Activated naive CD4-positive, alpha-beta T cell treated with anti-CD3 and anti-CD28 coated beads for 36 hours (primary cell): Measurements from ENCODE around the gene ANKS4B. TPM values are rescaled to one million over a fixed set of nuclear protein-coding genes. Genes with fewer than 3 reads are reported as not detected.
"Not testable (repeated sequence)": the region's sequence is repeated elsewhere in the genome, so short reads cannot be mapped to it uniquely, and the experiment has no call there.

Experiments
- CTCF ChIA-PET: fragments of 350-600 bp; sonication (Branson Sonifier 250); formaldehyde crosslinking; loops from one replicate; lab custom pipeline; 2021; ENCODE audit warnings: antibody characterized with exemption; lab: Charles Lee
- DNase-seq: peaks from one replicate; pipeline ENCODE4 v3.0.0-alpha.2; 2020
- H3K27ac Mint-ChIP-seq: one replicate; pipeline ENCODE4 v1.8.0; 2021; ENCODE audit warnings: mild to moderate bottlenecking, mixed read lengths
- H3K27me3 Mint-ChIP-seq: one replicate; pipeline ENCODE4 v1.8.0; 2021; ENCODE audit warnings: low read depth, mixed read lengths
- H3K36me3 Mint-ChIP-seq: one replicate; pipeline ENCODE4 v1.8.0; 2021; ENCODE audit warnings: low read depth, mixed read lengths
- H3K4me1 Mint-ChIP-seq: one replicate; pipeline ENCODE4 v1.8.0; 2021; ENCODE audit warnings: low read depth, mixed read lengths
- H3K4me3 Mint-ChIP-seq: one replicate; pipeline ENCODE4 v1.8.0; 2021; ENCODE audit warnings: mild to moderate bottlenecking, moderate library complexity, mixed read lengths
- H3K9me3 Mint-ChIP-seq: one replicate; pipeline ENCODE4 v1.8.0; 2021; ENCODE audit warnings: mixed read lengths
- intact Hi-C: fragments of 100-400 bp; cut with micrococcal nuclease; formaldehyde crosslinking; loops from one replicate; pipeline ENCODE4 v1.15.1; 2023
- total RNA-seq, 2 experiments: library from RNA; stranded (reverse); gene quantifications; one replicate each; pipeline ENCODE4 v1.2.3, GENCODE V29; 2021

Gene ANKS4B, protein sequence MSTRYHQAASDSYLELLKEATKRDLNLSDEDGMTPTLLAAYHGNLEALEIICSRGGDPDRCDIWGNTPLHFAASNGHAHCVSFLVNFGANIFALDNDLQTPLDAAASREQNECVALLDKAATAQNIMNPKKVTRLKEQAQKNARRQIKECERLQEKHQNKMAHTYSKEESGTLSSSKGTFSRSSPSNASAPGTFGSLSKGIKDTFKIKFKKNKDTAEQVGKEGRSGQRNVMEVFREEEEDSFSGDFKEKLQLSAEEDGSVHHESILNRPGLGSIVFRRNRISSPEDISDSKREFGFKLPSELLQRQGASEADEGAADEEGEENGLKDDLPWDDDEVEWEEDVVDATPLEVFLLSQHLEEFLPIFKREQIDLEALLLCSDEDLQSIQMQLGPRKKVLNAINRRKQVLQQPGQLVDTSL
- total RNA-seq = under 1 TPM in 1 of 2 experiments, not detected in 1; 0.05 TPM

DNA sequence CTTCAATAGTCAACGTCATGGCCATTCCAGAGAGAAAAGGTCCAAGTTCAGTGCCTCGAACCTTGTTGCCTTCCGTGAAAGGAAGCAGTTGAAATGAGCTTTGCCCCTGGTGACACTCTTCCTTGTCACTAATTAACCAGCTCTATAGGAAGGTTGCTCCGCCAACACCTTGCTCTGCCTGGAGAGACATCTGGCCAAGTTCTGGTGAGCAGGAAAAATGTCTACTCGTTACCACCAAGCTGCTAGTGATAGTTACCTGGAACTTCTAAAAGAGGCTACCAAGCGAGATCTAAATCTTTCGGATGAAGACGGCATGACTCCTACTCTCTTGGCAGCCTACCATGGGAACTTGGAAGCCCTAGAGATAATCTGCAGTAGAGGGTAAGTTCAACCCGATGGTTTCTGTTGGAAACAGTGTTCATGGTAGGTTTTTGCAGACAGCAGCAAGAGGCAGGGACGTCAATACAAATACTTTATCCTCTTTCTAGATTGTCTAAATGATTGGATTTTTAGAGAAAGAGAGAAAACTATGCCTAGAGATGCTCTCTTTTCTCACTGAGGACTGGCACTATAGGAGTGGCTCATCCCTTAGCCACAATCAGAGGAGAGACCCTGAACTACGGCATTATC lies at the start of gene ANKS4B:
TSS of gene ANKS4B (plus strand) at position 179 of the 630 bp plus-strand sequence. CDS start at position 218, 39 bp downstream.
- no peaks in the 10 kb centered on the region for H3K9me3 Mint-ChIP-seq
- CTCF ChIA-PET = no interaction called here
- H3K36me3 Mint-ChIP-seq = no peaks in the 10 kb centered on the region
- no peak within 1 kb of the TSS for H3K27ac Mint-ChIP-seq
- DNase-seq = no peak
- H3K27me3 Mint-ChIP-seq = peaks cover 4% of the 10 kb centered on the region
- H3K4me1 Mint-ChIP-seq = no peaks in the 10 kb centered on the region
- intact Hi-C loops = no loop called here
- no peak within 1 kb of the TSS for H3K4me3 Mint-ChIP-seq

DNA sequence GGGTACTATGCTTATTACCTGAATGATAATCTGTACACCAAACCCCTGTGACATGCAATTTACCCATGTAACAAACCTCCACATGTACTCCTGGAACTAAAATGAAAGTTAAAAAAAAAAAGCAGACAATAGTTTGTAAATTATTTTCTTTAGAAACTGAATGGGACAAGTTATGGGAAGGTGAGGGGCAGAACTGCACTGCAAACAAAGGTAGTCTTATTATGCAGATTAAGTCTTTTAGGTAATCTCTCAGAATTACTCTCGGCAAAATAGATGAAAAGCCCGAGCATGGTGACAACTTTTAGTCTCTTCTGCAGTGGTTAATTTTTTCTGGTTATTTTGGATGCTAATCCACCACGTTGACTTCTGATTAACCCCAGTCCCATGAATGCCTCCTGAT lies 49.5 kb upstream of the ANKS4B start:
- Mint-ChIP-seq H3K9me3 (peaks cover 11% of the 10 kb centered on the region), H3K27me3 (no peaks in the 10 kb centered on the region), H3K27ac (no peak overlapping the region), H3K36me3 (peaks cover 27% of the 10 kb centered on the region), H3K4me1 (peaks cover 16% of the 10 kb centered on the region), H3K4me3 (no peak overlapping the region)
- intact Hi-C loops = loop anchor here (2.0 kb wide), 1 partner anchor 25 kb away; the partner anchor contains the start of gene LDAF1
- no peak for DNase-seq
- CTCF ChIA-PET = interaction anchor here (0.6 kb wide), 1 partner anchor 274 kb away, joined by 3 read pairs; no protein-coding TSS in a partner anchor

DNA sequence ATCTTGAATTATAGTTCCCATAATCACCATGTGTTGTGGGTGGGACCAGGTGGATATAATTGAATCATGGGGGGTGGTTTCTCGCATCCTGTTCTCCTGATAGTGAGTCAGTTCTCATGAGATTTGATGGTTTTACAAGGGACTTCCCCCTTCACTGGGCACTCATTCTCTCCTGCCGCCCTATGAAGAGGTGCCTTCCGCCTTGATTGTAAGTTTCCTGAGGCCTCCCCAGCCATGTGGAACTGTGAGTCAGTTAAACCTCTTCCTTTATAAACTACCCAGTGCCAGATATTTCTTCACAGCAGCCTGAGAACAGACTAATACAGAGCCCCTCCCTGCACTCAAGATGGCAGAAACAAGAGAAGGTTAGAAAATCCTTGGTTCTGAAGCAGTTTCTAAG lies 48.7 kb upstream of the ANKS4B start:
- H3K27ac Mint-ChIP-seq = no peak overlapping the region
- H3K4me3 Mint-ChIP-seq = no peak overlapping the region
- peaks cover 11% of the 10 kb centered on the region for H3K9me3 Mint-ChIP-seq
- intact Hi-C loops = loop anchor here (2.0 to 5.0 kb wide), 2 partner anchors 26 to 372 kb away; partner anchors contain the start of gene LDAF1
- CTCF ChIA-PET = no interaction called here
- H3K4me1 Mint-ChIP-seq = peaks cover 16% of the 10 kb centered on the region
- H3K27me3 Mint-ChIP-seq = no peaks in the 10 kb centered on the region
- DNase-seq = peak; percentile 53
- peaks cover 21% of the 10 kb centered on the region for H3K36me3 Mint-ChIP-seq

DNA sequence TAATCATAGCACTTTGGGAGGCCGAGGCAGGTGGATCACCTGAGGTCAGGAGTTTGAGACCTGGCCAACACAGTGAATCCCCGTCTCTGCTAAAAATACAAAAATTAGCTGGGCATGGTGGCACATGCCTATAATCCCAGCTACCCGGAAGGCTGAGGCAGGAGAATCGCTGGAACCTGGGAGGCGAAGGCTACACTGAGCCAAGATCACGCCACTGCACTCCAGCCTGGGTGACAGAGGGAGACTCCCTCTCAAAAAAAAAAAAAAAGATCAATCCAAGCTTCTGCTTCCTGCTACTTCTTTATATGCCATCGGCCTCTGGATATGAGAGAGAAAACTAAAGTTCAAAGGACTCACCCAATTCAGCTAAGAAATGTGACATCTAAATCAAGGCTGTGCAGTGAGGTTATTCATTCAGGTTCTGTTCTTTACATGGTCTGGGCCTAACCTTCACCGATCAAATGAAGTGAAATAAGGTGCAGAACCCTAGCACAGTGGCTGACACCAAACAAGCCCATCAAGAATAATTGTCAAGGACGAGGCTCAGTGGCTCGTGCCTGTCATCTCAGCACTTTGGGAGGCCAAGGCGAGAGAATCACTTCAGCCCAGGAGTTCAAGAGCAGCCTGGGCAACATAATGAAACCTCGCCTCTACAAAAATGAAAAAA lies 47.7 kb upstream of the ANKS4B start:
- no peak for DNase-seq
- Mint-ChIP-seq H3K4me1 (peaks cover 16% of the 10 kb centered on the region), H3K9me3 (peaks cover 11% of the 10 kb centered on the region), H3K27ac (no peak overlapping the region), H3K4me3 (no peak overlapping the region), H3K36me3 (peaks cover 18% of the 10 kb centered on the region), H3K27me3 (no peaks in the 10 kb centered on the region)
- intact Hi-C loops = loop anchor here (2.0 to 5.0 kb wide), 2 partner anchors 27 to 372 kb away; partner anchors contain the start of gene LDAF1
- CTCF ChIA-PET = interaction anchor here (0.7 to 1.4 kb wide), 2 partner anchors 14 to 1135 kb away, joined by 3 to 6 read pairs; no protein-coding TSS in a partner anchor

DNA sequence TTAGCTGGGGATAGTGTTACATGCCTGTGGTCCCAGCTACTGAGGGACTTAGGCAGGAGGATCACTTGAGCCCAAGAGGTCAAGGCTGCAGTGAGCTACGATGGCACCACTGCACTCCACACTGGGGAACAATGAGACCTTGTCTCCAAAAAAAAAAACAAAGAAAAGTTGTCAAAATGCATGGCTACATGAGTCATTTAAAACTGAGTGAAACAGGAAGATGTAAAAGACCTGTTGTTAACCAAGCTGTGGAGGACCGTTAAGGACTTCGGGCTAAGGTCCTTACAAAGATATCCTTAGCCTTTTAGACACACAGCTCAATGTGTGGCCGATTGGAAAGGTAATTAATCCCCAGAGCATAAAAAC lies 47.2 kb upstream of the ANKS4B start:
- Mint-ChIP-seq H3K36me3 (peaks cover 14% of the 10 kb centered on the region), H3K9me3 (peaks cover 11% of the 10 kb centered on the region), H3K27me3 (no peaks in the 10 kb centered on the region), H3K4me3 (no peak overlapping the region), H3K27ac (no peak overlapping the region), H3K4me1 (peaks cover 16% of the 10 kb centered on the region)
- CTCF ChIA-PET = interaction anchor here (0.5 to 1.4 kb wide), 7 partner anchors 15 to 1135 kb away, joined by 3 to 6 read pairs (median 4); no protein-coding TSS in a partner anchor
- intact Hi-C loops = loop anchor here (5.0 kb wide), 1 partner anchor 371 kb away; no protein-coding TSS in a partner anchor
- no peak for DNase-seq

DNA sequence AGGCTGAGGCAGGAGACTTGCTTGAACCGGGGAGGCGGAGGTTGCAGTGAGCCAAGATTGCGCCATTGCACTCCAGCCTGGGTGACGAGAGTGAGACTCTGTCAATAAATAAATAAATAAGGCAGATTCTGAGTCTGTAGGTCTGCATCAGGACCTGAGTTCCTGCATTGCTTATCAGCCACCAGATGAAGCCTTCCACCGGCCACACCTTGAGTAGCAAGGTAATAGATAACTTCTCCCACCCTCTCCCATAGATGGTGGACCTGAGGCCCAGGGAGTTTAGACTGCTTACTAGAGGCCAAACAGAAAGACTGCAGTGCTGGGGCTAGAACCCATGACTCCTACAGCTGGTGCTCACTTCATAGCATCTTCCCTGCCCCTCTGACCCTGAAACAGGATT lies 44.2 kb upstream of the ANKS4B start:
- Mint-ChIP-seq H3K27ac (no peak overlapping the region), H3K9me3 (peaks cover 8% of the 10 kb centered on the region), H3K4me3 (no peak overlapping the region), H3K27me3 (no peaks in the 10 kb centered on the region), H3K36me3 (peaks cover 4% of the 10 kb centered on the region), H3K4me1 (peaks cover 14% of the 10 kb centered on the region)
- no peak for DNase-seq
- CTCF ChIA-PET = interaction anchor here (0.6 to 2.3 kb wide), 14 partner anchors 8 to 1108 kb away, joined by 3 to 17 read pairs (median 3); partner anchors contain the start of genes CRYM and POLR3E
- intact Hi-C loops = loop anchor here (5.0 kb wide), 1 partner anchor 368 kb away; no protein-coding TSS in a partner anchor

DNA sequence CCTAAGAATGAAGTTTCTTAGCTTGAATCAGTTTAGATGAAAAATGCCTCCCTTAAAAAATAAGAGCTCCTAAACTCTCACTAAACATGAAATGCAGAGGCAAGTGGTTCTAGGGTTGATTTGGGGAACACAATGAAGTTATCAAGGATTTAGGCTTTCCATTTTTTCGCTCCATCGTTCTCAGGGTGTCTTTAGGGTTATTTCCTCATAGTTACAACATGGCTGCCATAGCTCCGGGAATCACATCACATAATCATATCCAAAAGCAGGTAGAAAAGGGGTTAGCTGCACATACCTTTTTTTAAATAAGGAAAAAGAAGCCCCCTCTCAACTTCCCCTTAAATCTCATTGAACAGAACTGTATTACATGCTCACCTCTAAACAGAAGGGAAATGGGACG lies 43.5 kb upstream of the ANKS4B start:
- Mint-ChIP-seq H3K27ac (no peak overlapping the region), H3K9me3 (peaks cover 1% of the 10 kb centered on the region), H3K36me3 (no peaks in the 10 kb centered on the region), H3K27me3 (no peaks in the 10 kb centered on the region), H3K4me1 (peaks cover 14% of the 10 kb centered on the region), H3K4me3 (no peak overlapping the region)
- no peak for DNase-seq
- CTCF ChIA-PET = interaction anchor here (0.6 to 2.3 kb wide), 8 partner anchors 8 to 1107 kb away, joined by 3 to 7 read pairs (median 3); partner anchors contain the start of gene POLR3E
- intact Hi-C loops = no loop called here

DNA sequence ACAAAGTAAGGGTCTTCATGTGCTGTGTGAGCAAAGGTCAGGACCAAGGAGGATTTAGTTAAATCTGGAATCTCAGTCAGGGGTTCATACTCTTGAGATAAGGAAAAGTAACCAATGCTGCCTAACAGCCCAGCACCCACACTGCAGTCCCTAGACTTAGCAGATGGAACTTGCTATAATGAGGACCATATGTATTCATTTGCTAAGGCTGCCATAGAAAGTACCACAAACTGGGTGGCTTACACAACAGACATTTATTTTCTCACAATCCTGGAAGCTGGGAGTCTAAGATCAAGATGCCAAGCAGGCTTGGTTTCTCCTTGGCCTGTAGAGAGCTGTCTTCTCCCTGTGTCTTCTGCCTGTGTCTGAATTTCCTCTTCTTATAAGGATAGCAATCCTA lies 42.9 kb upstream of the ANKS4B start:
- Mint-ChIP-seq H3K27ac (no peak overlapping the region), H3K9me3 (no peaks in the 10 kb centered on the region), H3K36me3 (no peaks in the 10 kb centered on the region), H3K4me3 (no peak overlapping the region), H3K4me1 (peaks cover 13% of the 10 kb centered on the region), H3K27me3 (no peaks in the 10 kb centered on the region)
- DNase-seq = no peak
- CTCF ChIA-PET = interaction anchor here (1.7 kb wide), 1 partner anchor 111 kb away, joined by 7 read pairs; no protein-coding TSS in a partner anchor
- intact Hi-C loops = no loop called here

DNA sequence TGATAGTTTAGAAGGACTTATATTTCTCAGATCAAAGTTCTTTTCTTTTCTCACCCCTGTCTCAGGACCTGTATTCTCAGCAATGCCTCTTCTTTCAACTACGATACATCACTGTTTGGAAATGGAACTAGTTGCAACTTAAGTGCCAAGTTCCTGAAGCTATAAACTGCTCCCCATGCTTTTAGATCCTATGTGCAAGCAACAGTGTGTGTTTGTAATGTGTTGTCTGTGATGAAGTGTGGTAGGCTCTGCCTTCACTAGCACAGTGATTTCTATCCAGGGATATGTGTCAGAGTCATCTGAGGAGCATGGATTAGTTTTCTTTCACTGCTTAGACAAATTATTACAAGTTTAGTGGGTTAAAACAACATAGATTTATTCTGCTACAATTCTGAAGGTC lies 40.5 kb upstream of the ANKS4B start:
- DNase-seq = no peak
- Mint-ChIP-seq H3K36me3 (no peaks in the 10 kb centered on the region), H3K4me3 (no peak overlapping the region), H3K4me1 (peaks cover 13% of the 10 kb centered on the region), H3K27me3 (no peaks in the 10 kb centered on the region), H3K9me3 (no peaks in the 10 kb centered on the region), H3K27ac (no peak overlapping the region)
- CTCF ChIA-PET = no interaction called here
- intact Hi-C loops = no loop called here

DNA sequence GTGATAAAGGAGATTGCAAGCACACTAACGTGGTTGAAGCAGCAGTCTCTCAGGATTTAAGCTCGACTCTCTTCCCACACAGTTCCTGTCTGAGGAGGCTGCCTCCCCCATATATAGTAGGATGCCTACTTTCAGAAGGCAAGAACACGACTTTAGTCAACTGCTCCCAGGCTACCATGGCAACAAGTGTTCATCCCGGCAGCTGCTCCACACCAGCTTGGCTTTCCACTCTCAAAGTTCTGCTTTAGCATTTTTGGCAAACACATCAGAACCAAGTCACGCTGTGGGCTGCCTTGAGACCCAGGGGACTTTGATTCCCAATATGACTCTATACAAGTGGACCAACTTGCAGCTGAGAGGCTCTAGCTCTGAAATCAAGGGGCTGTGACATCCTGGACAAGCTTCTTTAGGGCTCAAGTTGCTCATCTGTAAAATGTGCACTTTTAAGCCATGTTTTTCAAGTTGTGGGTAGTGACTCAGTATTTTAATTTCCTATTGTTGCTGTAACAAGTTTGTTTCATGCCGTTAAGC lies 38.7 kb upstream of the ANKS4B start:
- H3K27me3 Mint-ChIP-seq = no peaks in the 10 kb centered on the region
- no peak overlapping the region for H3K27ac Mint-ChIP-seq
- CTCF ChIA-PET = no interaction called here
- no peak for DNase-seq
- intact Hi-C loops = no loop called here
- no peak overlapping the region for H3K4me3 Mint-ChIP-seq
- peaks cover 9% of the 10 kb centered on the region for H3K4me1 Mint-ChIP-seq
- H3K9me3 Mint-ChIP-seq = no peaks in the 10 kb centered on the region
- no peaks in the 10 kb centered on the region for H3K36me3 Mint-ChIP-seq

DNA sequence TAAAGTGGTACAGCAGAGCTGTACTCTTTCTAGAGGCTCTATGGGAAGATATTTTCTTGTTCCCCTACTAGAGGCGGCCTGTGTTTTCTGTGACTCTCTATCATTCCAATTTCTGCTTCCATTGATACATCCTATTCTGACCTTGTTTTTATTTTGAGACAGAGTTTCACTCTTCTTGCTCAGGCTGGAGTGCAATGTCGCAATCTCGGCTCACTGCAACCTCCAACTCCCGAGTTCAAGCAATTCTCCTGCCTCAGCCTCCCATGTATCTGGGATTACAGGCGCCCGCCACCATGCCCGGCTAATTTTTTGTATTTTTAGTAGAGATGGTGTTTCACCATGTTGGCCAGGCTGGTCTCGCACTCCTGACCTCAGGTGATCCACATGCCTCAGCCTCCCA lies 38.2 kb upstream of the ANKS4B start:
- H3K36me3 Mint-ChIP-seq, H3K9me3 Mint-ChIP-seq, H3K4me3 Mint-ChIP-seq, H3K27me3 Mint-ChIP-seq, CTCF ChIA-PET, intact Hi-C loops, H3K4me1 Mint-ChIP-seq, H3K27ac Mint-ChIP-seq, DNase-seq: not testable (repeated sequence)
